ENCODE data around the gene EPN3. TPM values are rescaled to one million over a fixed set of nuclear protein-coding genes. Genes with fewer than 3 reads are reported as not detected.

EPN3 gene
- polyA plus RNA-seq, 1 of the 3 experiments (the other 2 are of a cell fraction), result 0.05 TPM

GRCh38 chr17:50577451-50577954 is 45.0 kb downstream of the EPN3 start (continued):
- TF ChIP-seq JUND (IDR thresholded peaks at IDR 0.05) (no peak), ELF1 (IDR thresholded peaks at IDR 0.05) (no peak), IRF3 (IDR thresholded peaks at IDR 0.05; ENCODE audit: low read depth, low read length) (no peak), NFIC (IDR thresholded peaks at IDR 0.05; ENCODE audit: borderline replicate concordance) (no peak), YY1 (IDR thresholded peaks at IDR 0.05; ENCODE audit: low read depth) (no peak), FOXM1 (IDR thresholded peaks at IDR 0.05; ENCODE audit: low read depth) (no peak), TEAD4 (IDR thresholded peaks at IDR 0.05; ENCODE audit: borderline replicate concordance, insufficient read depth) (no peak), RCOR1 (IDR thresholded peaks at IDR 0.05; ENCODE audit: low read length) (no peak)

DNA sequence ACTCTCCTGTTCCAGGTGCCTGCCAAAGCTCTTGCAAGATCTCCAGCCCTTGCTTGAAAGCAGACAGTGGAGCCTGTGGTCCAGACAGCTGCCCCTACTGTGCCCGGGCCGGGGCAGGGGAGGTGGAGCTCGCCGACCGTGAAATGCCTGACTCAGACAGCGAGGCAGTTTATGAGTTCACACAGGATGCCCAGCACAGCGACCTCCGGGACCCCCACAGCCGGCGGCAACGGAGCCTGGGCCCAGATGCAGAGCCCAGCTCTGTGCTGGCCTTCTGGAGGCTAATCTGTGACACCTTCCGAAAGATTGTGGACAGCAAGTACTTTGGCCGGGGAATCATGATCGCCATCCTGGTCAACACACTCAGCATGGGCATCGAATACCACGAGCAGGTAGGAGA is 45.6 kb downstream of the EPN3 start:
- Histone ChIP-seq H2AFZ (ENCODE audit: low read depth) (no peak overlapping the region), H3K4me2 (no peak overlapping the region), H3K4me1 (ENCODE audit: control insufficient read depth in 1 of 2, insufficient read depth in 2 of 2, low read depth in 1 of 2, low read length in 1 of 2) (peaks cover 0 to 5% of the 10 kb centered on the region in 2 experiments; a peak in 1 of 4 replicates), H3K79me2 (ENCODE audit: insufficient read depth) (no peaks in the 10 kb centered on the region), H4K20me1 (ENCODE audit: insufficient read depth) (no peaks in the 10 kb centered on the region), H3F3A (replicated peaks; ENCODE audit: insufficient read depth) (no peaks in the 10 kb centered on the region), H3K4me3 (ENCODE audit: low read depth in 2 of 2, low read length in 1 of 2) (no peak overlapping the region), H3K27ac (ENCODE audit: low read depth in 2 of 2, low read length in 1 of 2) (no peak overlapping the region), H3K9me2 (no peaks in the 10 kb centered on the region), H3K9ac (no peak overlapping the region), H3K27me3 (ENCODE audit: insufficient read depth) (peaks cover 8% of the 10 kb centered on the region), H3K9me3 (no peaks in the 10 kb centered on the region), H3K36me3 (replicated peaks in 1 of 2; ENCODE audit: control insufficient read depth in 1 of 2, insufficient read depth in 2 of 2, low read length in 1 of 2) (no peaks in the 10 kb centered on the region)
- DNase-seq, result no peak
- WGBS (ENCODE audit: low lambda C conversion rate), result 89% methylated on average over 13 of the region's 16 CpGs
- no peak for TF ChIP-seq REST (IDR thresholded peaks at IDR 0.05; ENCODE audit: low read depth, low read length)
- no peak for TF ChIP-seq JUND (IDR thresholded peaks at IDR 0.05)
- TF ChIP-seq YY1 (IDR thresholded peaks at IDR 0.05; ENCODE audit: low read depth), result no peak
- no peak for TF ChIP-seq TCF12 (IDR thresholded peaks at IDR 0.05)
- TF ChIP-seq PBX3 (IDR thresholded peaks at IDR 0.05), result no peak
- no peak for TF ChIP-seq FOSL2 (IDR thresholded peaks at IDR 0.05; ENCODE audit: borderline replicate concordance, low read depth)
- TF ChIP-seq RXRA (IDR thresholded peaks at IDR 0.05; ENCODE audit: borderline replicate concordance, low read depth), result no peak
- TF ChIP-seq SIN3A (IDR thresholded peaks at IDR 0.05; ENCODE audit: borderline replicate concordance, low read depth, low read length), result no peak
- TF ChIP-seq, protein P1, sequence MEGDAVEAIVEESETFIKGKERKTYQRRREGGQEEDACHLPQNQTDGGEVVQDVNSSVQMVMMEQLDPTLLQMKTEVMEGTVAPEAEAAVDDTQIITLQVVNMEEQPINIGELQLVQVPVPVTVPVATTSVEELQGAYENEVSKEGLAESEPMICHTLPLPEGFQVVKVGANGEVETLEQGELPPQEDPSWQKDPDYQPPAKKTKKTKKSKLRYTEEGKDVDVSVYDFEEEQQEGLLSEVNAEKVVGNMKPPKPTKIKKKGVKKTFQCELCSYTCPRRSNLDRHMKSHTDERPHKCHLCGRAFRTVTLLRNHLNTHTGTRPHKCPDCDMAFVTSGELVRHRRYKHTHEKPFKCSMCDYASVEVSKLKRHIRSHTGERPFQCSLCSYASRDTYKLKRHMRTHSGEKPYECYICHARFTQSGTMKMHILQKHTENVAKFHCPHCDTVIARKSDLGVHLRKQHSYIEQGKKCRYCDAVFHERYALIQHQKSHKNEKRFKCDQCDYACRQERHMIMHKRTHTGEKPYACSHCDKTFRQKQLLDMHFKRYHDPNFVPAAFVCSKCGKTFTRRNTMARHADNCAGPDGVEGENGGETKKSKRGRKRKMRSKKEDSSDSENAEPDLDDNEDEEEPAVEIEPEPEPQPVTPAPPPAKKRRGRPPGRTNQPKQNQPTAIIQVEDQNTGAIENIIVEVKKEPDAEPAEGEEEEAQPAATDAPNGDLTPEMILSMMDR (IDR thresholded peaks at IDR 0.05), result no peak
- no peak for TF ChIP-seq IRF3 (IDR thresholded peaks at IDR 0.05; ENCODE audit: low read depth, low read length)
- TF ChIP-seq, protein P2, sequence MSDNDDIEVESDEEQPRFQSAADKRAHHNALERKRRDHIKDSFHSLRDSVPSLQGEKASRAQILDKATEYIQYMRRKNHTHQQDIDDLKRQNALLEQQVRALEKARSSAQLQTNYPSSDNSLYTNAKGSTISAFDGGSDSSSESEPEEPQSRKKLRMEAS (IDR thresholded peaks at IDR 0.05; ENCODE audit: low read depth), result no peak
- TF ChIP-seq GATA2 (CRISPR knock-in tag; IDR thresholded peaks at IDR 0.05), result no peak
- no peak for TF ChIP-seq ZBTB33 (IDR thresholded peaks at IDR 0.05; ENCODE audit: borderline replicate concordance, low read depth)
- ChIA-PET CTCF (interaction anchor here (0.6 to 2.8 kb wide), 3 partner anchors 15 to 48 kb away, joined by 3 to 14 read pairs (median 5); no protein-coding TSS in a partner anchor), POLR2A (interaction anchor here (0.6 kb wide), 1 partner anchor 1016 kb away, joined by 4 read pairs; no protein-coding TSS in a partner anchor)
